ENCODE data around the gene ENOSF1. TPM values are rescaled to one million over a fixed set of nuclear protein-coding genes. Genes with fewer than 3 reads are reported as not detected.
"Not testable (repeated sequence)": the region's sequence is repeated elsewhere in the genome, so short reads cannot be mapped to it uniquely, and the experiment has no call there.

ENOSF1 gene
- total RNA-seq, 1 donor from 2014 or later: 2.7 TPM

- no peak for DNase-seq
Measured at GRCh38 chr18:706405-706804, 6.0 kb downstream of the ENOSF1 start.

- no peak for DNase-seq
Measured at GRCh38 chr18:703213-703967, 9.0 kb downstream of the ENOSF1 start.

GRCh38 chr18:697800-698199 lies 14.6 kb downstream of the ENOSF1 start:
- no peak for DNase-seq

- DNase-seq: no peak
Measured at GRCh38 chr18:697012-697411, 15.4 kb downstream of the ENOSF1 start.

GRCh38 chr18:693466-694187 lies 18.8 kb downstream of the ENOSF1 start:
- DNase-seq: no peak

- DNase-seq: no peak
Measured at GRCh38 chr18:692824-693223, 19.6 kb downstream of the ENOSF1 start.

- DNase-seq: no peak
Measured at GRCh38 chr18:688323-688722, 24.1 kb downstream of the ENOSF1 start.

GRCh38 chr18:686339-687111 lies 25.9 kb downstream of the ENOSF1 start:
- no peak for DNase-seq

- no peak for DNase-seq
Measured at GRCh38 chr18:685438-685837, 27.0 kb downstream of the ENOSF1 start.

- no peak for DNase-seq
Measured at GRCh38 chr18:683531-683930, 28.9 kb downstream of the ENOSF1 start.

- DNase-seq: no peak
Measured at GRCh38 chr18:682833-683232, 29.6 kb downstream of the ENOSF1 start.

- not testable (repeated sequence) for DNase-seq
Measured at GRCh38 chr18:682416-682815, 30.0 kb downstream of the ENOSF1 start.

- DNase-seq: no peak
Measured at GRCh38 chr18:681985-682384, 30.4 kb downstream of the ENOSF1 start.

GRCh38 chr18:680392-680791 lies 32.0 kb downstream of the ENOSF1 start:
- DNase-seq: peak; percentile 4

- DNase-seq: no peak
Measured at GRCh38 chr18:679516-679915, 32.9 kb downstream of the ENOSF1 start.

- no peak for DNase-seq
Measured at GRCh38 chr18:678482-679182, 33.8 kb downstream of the ENOSF1 start.

GRCh38 chr18:677951-678381 lies 34.5 kb downstream of the ENOSF1 start:
- DNase-seq: peak; percentile 8

- no peak for DNase-seq
Measured at GRCh38 chr18:677145-677544, 35.3 kb downstream of the ENOSF1 start.

GRCh38 chr18:676736-677135 lies 35.7 kb downstream of the ENOSF1 start:
- DNase-seq: no peak

GRCh38 chr18:676069-676468 lies 36.4 kb downstream of the ENOSF1 start:
- DNase-seq: no peak

GRCh38 chr18:675307-675706 lies 37.1 kb downstream of the ENOSF1 start:
- DNase-seq: no peak

- DNase-seq: no peak
Measured at GRCh38 chr18:673769-674168, 38.7 kb downstream of the ENOSF1 start.

All from occipital lobe (tissue), 2 donors.